HCT116 (cell line): Measurements from ENCODE around the gene USH1C. TPM values are rescaled to one million over a fixed set of nuclear protein-coding genes. Genes with fewer than 3 reads are reported as not detected.

Experiments used
- ATAC-seq: fragments of 200-7000 bp; cut with Tn5 transposase; 2 replicates; pipeline ENCODE4 v1.9.1; 2020; ENCODE audit warnings: mild to moderate bottlenecking, moderate library complexity
- BruUV-seq: library from RNA; stranded (reverse); fragments of 400-500 nt; replicated peaks from 2 replicates; lab custom pipeline; 2021; lab: Mats Ljungman, UMichigan
- CTCF ChIA-PET: fragments of 300-600 bp; sonication (Branson Sonifier 250); formaldehyde crosslinking; loops from one replicate; lab custom pipeline; 2021; ENCODE audit warnings: antibody characterized with exemption; lab: Charles Lee
- POLR2A ChIA-PET: fragments of 300-600, 350-600 bp; sonication (Branson Sonifier 250); formaldehyde crosslinking; loops from one replicate; lab custom pipeline; 2021; ENCODE audit warnings: antibody characterized with exemption; lab: Charles Lee
- RAD21 ChIA-PET, 2 experiments: fragments of 300-600 bp; sonication (Branson Sonifier 250); formaldehyde crosslinking; loops; one replicate each; lab custom pipeline; 2023; ENCODE audit warnings: low total read pairs in 2 of 2; ENCODE audit not compliant: uncharacterized antibody in 2 of 2, unreplicated experiment in 2 of 2, low non-redundant PET in 1 of 2; lab: Charles Lee
- DNase-seq: peaks from one replicate; pipeline ENCODE4 v3.0.0-alpha.2; 2010; ENCODE audit warnings: low read depth, low spot score
- H2AFZ ChIP-seq: fragments of 200-600 bp; shearing (Covaris generic), sonication (generic); 2 replicates; pipeline ENCODE4 v1.6.1; 2017; ENCODE audit warnings: low read depth, mixed run types, mixed read lengths, antibody characterized with exemption, low read length; ENCODE audit not compliant: poor library complexity, severe bottlenecking
- H3K27ac ChIP-seq: 2 replicates; pipeline ENCODE4 v1.5.1; 2012; ENCODE audit warnings: low read depth, low read length
- H3K27me3 ChIP-seq: fragments of 200-600 bp; sonication (generic); 2 replicates; pipeline ENCODE4 v1.6.1; 2016; ENCODE audit warnings: mixed run types, low read length, mixed read lengths; ENCODE audit not compliant: insufficient read depth
- H3K36me3 ChIP-seq, 2 experiments: fragments of 200-500 bp in 1 of 2; fragments of 200-600 bp in 1 of 2; sonication (Bioruptor generic) in 1 of 2; sonication (generic) in 1 of 2; 2 replicates each; pipeline versions ENCODE4 v1.5.1 to v1.6.1; 2014 to 2016; ENCODE audit warnings: low read length in 2 of 2, inconsistent platforms in 1 of 2, mixed read lengths in 1 of 2, mixed run types in 1 of 2; ENCODE audit not compliant: insufficient read depth in 2 of 2, control insufficient read depth in 1 of 2
- H3K4me1 ChIP-seq, 2 experiments: fragments of 200-600 bp in 1 of 2; sonication (generic) in 1 of 2; 2 replicates each; pipeline versions ENCODE4 v1.5.1 to v1.6.1; 2012 to 2017; ENCODE audit warnings: low read length in 2 of 2, inconsistent platforms in 1 of 2, mild to moderate bottlenecking in 1 of 2, mixed read lengths in 1 of 2, mixed run types in 1 of 2, moderate library complexity in 1 of 2; ENCODE audit not compliant: insufficient read depth in 2 of 2, control insufficient read depth in 1 of 2
- H3K4me2 ChIP-seq: fragments of 200-600 bp; sonication (generic); 2 replicates; pipeline ENCODE4 v1.6.1; 2017; ENCODE audit warnings: mixed run types, low read length, mixed read lengths
- H3K4me3 ChIP-seq, 2 experiments: fragments of 200-600 bp in 1 of 2; sonication (generic) in 1 of 2; replicated peaks in 1 of 2; 2 replicates each; pipeline ENCODE4 v1.5.1; 2011 to 2016; ENCODE audit warnings: low read length in 2 of 2, control low read depth in 1 of 2, low read depth in 1 of 2, mild to moderate bottlenecking in 1 of 2, mixed read lengths in 1 of 2, mixed run types in 1 of 2
- H3K79me2 ChIP-seq: fragments of 200-600 bp; sonication (generic); 2 replicates; pipeline ENCODE4 v1.6.1; 2017; ENCODE audit warnings: mild to moderate bottlenecking, mixed run types, low read length, moderate library complexity, mixed read lengths; ENCODE audit not compliant: insufficient read depth
- H3K9ac ChIP-seq: fragments of 200-600 bp; sonication (generic); 2 replicates; pipeline ENCODE4 v1.6.1; 2016; ENCODE audit warnings: low read length, mixed read lengths
- H3K9me2 ChIP-seq: fragments of 200-600 bp; sonication (generic), shearing (Covaris generic); 2 replicates; pipeline ENCODE4 v1.6.1; 2017; ENCODE audit warnings: mixed run types, mild to moderate bottlenecking, moderate library complexity; ENCODE audit not compliant: insufficient read depth
- H3K9me3 ChIP-seq, 2 experiments: fragments of 200-500 bp in 1 of 2; fragments of 200-600 bp in 1 of 2; sonication (Bioruptor generic) in 1 of 2; sonication (generic) in 1 of 2; 2 replicates each; pipeline ENCODE4 v1.6.1; 2014 to 2017; ENCODE audit warnings: low read length in 2 of 2, mixed read lengths in 2 of 2, inconsistent platforms in 1 of 2, low read depth in 1 of 2, mild to moderate bottlenecking in 1 of 2, mixed run types in 1 of 2, moderate library complexity in 1 of 2; ENCODE audit not compliant: control insufficient read depth in 1 of 2, insufficient read depth in 1 of 2
- H4K20me1 ChIP-seq: fragments of 200-600 bp; sonication (generic), shearing (Covaris generic); 2 replicates; pipeline ENCODE4 v1.6.1; 2017; ENCODE audit warnings: mixed run types, mild to moderate bottlenecking, moderate library complexity; ENCODE audit not compliant: insufficient read depth
- SIN3A ChIP-seq: IDR thresholded peaks from 2 replicates; pipeline ENCODE4 v1.6.1; 2012; ENCODE audit warnings: low read depth
- intact Hi-C: fragments of 100-400 bp; cut with micrococcal nuclease; formaldehyde crosslinking; loops from 2 replicates; pipeline ENCODE4 v1.10.0; 2022
- total RNA-seq: library from RNA; stranded (reverse); gene quantifications from one replicate; pipeline ENCODE4 v1.2.1, GENCODE V29; 2021; ENCODE audit not compliant: unreplicated experiment
- TF ChIP-seq, protein P1 (sequence below): IDR thresholded peaks from 2 replicates; pipeline ENCODE4 v1.6.1; 2012; ENCODE audit warnings: low read depth

USH1C gene
- total RNA-seq, 1 experiment from 2014 or later = 13.4 TPM

DNA sequence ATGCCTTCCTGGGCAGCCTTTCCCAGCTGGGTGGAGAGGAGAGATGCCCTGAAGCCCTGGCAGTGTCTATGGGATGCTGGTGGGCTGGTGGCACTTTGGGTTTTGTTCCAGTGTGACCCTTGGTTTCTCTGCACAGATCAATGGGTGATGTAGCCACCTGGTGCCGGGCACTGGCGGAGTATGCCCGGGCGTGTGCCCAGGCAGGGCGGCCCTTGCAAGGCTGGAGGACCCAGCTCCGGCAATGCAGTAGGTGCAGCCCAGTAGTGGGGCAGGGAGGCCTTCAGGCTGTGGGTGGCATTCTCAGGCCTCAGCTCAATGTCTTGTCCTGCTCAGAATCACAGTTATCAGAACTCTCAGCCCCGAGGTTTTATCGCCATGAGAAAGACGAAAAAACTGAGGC, 14.7 kb upstream of the USH1C start:
- no peaks in the 10 kb centered on the region for H3K9me2 ChIP-seq
- no peaks in the 10 kb centered on the region for H3K9me3 ChIP-seq
- H3K4me3 ChIP-seq = no peak overlapping the region
- no peak for TF ChIP-seq SIN3A
- H3K4me1 ChIP-seq = peaks cover 0 to 5% of the 10 kb centered on the region in 2 experiments; a peak in 2 of 4 replicates
- H3K79me2 ChIP-seq = no peaks in the 10 kb centered on the region
- no peaks in the 10 kb centered on the region for H4K20me1 ChIP-seq
- no peak overlapping the region for H3K4me2 ChIP-seq
- POLR2A ChIA-PET = no interaction called here
- no peaks in the 10 kb centered on the region for H3K36me3 ChIP-seq
- no peak overlapping the region for H2AFZ ChIP-seq
- no TSS peak for BruUV-seq
- CTCF ChIA-PET = interaction anchor here (0.6 kb wide), 1 partner anchor 204 kb away, joined by 3 read pairs; no protein-coding TSS in a partner anchor
- intact Hi-C loops = no loop called here
- RAD21 ChIA-PET = no interaction called here
- no peak overlapping the region for H3K9ac ChIP-seq
- H3K27ac ChIP-seq = no peak overlapping the region
- no peaks in the 10 kb centered on the region for H3K27me3 ChIP-seq
- ATAC-seq = no peak
- no peak for DNase-seq

DNA sequence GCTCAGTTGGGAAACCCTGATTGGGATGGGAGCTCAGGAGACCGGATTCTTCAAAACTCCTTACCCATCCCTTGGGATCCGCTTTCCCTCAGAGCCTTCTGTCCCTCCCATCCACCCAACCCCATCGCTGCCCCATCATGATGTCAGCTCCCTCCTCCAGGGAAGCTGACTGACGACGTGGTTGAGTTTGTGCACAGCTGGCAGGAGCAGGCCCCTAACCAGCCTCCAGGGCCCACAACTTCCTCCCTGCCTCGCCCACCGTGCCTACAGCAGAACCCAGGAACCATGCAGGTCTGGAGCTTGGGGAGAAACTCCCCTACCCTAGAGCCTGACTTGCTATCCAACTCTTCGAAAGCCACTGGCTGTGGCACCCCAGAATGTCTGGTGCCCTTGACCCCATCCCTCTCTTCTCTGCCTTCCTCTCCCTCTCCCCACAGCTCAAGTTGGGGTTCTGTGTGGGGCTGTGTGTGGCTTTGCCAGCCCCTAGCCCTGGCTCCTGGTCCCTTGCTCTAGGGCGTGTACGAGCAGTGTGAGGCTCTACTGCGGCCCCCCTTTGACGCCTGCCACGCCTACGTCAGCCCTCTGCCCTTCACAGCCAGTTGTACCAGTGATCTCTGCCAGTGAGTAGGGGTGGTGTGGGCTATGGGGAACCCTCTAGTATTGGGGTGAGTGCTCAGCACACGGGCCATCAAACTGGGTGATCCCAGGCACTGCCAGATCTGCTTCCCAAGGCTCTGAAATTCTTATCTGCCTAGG, 14.0 kb upstream of the USH1C start:
- Histone ChIP-seq H3K9me3 (no peaks in the 10 kb centered on the region), H3K4me2 (no peak overlapping the region), H3K9me2 (no peaks in the 10 kb centered on the region), H3K4me3 (no peak overlapping the region), H3K79me2 (no peaks in the 10 kb centered on the region), H2AFZ (no peak overlapping the region), H3K36me3 (no peaks in the 10 kb centered on the region), H3K27me3 (no peaks in the 10 kb centered on the region), H3K4me1 (peaks cover 0 to 3% of the 10 kb centered on the region in 2 experiments; a peak in 2 of 4 replicates), H3K27ac (no peak overlapping the region), H3K9ac (no peak overlapping the region), H4K20me1 (no peaks in the 10 kb centered on the region)
- ChIA-PET CTCF (no interaction called here), RAD21 (no interaction called here), POLR2A (no interaction called here)
- intact Hi-C loops = no loop called here
- TF ChIP-seq, protein P1, sequence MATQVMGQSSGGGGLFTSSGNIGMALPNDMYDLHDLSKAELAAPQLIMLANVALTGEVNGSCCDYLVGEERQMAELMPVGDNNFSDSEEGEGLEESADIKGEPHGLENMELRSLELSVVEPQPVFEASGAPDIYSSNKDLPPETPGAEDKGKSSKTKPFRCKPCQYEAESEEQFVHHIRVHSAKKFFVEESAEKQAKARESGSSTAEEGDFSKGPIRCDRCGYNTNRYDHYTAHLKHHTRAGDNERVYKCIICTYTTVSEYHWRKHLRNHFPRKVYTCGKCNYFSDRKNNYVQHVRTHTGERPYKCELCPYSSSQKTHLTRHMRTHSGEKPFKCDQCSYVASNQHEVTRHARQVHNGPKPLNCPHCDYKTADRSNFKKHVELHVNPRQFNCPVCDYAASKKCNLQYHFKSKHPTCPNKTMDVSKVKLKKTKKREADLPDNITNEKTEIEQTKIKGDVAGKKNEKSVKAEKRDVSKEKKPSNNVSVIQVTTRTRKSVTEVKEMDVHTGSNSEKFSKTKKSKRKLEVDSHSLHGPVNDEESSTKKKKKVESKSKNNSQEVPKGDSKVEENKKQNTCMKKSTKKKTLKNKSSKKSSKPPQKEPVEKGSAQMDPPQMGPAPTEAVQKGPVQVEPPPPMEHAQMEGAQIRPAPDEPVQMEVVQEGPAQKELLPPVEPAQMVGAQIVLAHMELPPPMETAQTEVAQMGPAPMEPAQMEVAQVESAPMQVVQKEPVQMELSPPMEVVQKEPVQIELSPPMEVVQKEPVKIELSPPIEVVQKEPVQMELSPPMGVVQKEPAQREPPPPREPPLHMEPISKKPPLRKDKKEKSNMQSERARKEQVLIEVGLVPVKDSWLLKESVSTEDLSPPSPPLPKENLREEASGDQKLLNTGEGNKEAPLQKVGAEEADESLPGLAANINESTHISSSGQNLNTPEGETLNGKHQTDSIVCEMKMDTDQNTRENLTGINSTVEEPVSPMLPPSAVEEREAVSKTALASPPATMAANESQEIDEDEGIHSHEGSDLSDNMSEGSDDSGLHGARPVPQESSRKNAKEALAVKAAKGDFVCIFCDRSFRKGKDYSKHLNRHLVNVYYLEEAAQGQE = no peak
- ATAC-seq (no peak), DNase-seq (no peak)
- no TSS peak for BruUV-seq
